Natural killer cell (primary cell): ENCODE measurements around the gene ENGASE. TPM values are rescaled to one million over a fixed set of nuclear protein-coding genes. Genes with fewer than 3 reads are reported as not detected.

Experiments used
- ATAC-seq, 3 donors: fragments of 150-1000 bp in 2 of 3; fragments of 200-7000 bp in 1 of 3; cut with Tn5 transposase; 1 replicate in 1 of 3; 2 replicates in 2 of 3; pipeline ENCODE4 v1.10.0; 2021; ENCODE audit warnings: mild to moderate bottlenecking in 2 of 3, moderate library complexity in 2 of 3
- DNase-seq, 2 donors: peaks; one replicate each; pipeline versions ENCODE4 v3.0.0 to v3.0.0-alpha.2; 2013 to 2021; ENCODE audit warnings: mixed read lengths in 1 of 2
- H3K27ac ChIP-seq: one replicate; pipeline ENCODE4 v1.5.1; 2013; ENCODE audit warnings: mild to moderate bottlenecking, low read length
- H3K27me3 ChIP-seq: one replicate; pipeline ENCODE4 v1.6.1; 2013; ENCODE audit warnings: low read length; ENCODE audit not compliant: control insufficient read depth, insufficient read depth
- H3K36me3 ChIP-seq: one replicate; pipeline ENCODE4 v1.6.1; 2013; ENCODE audit warnings: low read length; ENCODE audit not compliant: control insufficient read depth, insufficient read depth
- H3K4me1 ChIP-seq: one replicate; pipeline ENCODE4 v1.6.1; 2013; ENCODE audit warnings: low read length; ENCODE audit not compliant: control insufficient read depth, insufficient read depth
- H3K4me3 ChIP-seq: one replicate; pipeline ENCODE4 v1.5.1; 2013; ENCODE audit warnings: low read length
- H3K9me3 ChIP-seq: one replicate; pipeline ENCODE4 v1.6.1; 2013; ENCODE audit warnings: low read length; ENCODE audit not compliant: control insufficient read depth, insufficient read depth
- H3K27ac Mint-ChIP-seq, 2 donors: one replicate each; pipeline ENCODE4 v1.8.0; 2022; ENCODE audit warnings: mild to moderate bottlenecking in 2 of 2, mixed read lengths in 2 of 2, moderate library complexity in 1 of 2
- H3K27me3 Mint-ChIP-seq, 2 donors: one replicate each; pipeline ENCODE4 v1.8.0; 2022; ENCODE audit warnings: low read depth in 2 of 2, mixed read lengths in 2 of 2
- H3K36me3 Mint-ChIP-seq: one replicate; pipeline ENCODE4 v1.8.0; 2022; ENCODE audit warnings: mixed read lengths
- H3K4me1 Mint-ChIP-seq, 2 donors: one replicate each; pipeline ENCODE4 v1.8.0; 2022; ENCODE audit warnings: mixed read lengths in 2 of 2
- H3K4me3 Mint-ChIP-seq: one replicate; pipeline ENCODE4 v1.8.0; 2022; ENCODE audit warnings: mild to moderate bottlenecking, moderate library complexity, mixed read lengths
- H3K9me3 Mint-ChIP-seq, 2 donors: one replicate each; pipeline ENCODE4 v1.8.0; 2022; ENCODE audit warnings: mixed read lengths in 2 of 2
- WGBS: methylation state at CpG from one replicate; pipeline ENCODE4 v1.1.7; 2013; ENCODE audit warnings: missing lambda C conversion rate; ENCODE audit not compliant: insufficient coverage; 5-methylcytosine and 5-hydroxymethylcytosine counted together
- intact Hi-C: fragments of 100-400 bp; cut with micrococcal nuclease; formaldehyde crosslinking; loops from one replicate; pipeline ENCODE4 v1.14.2; 2022
- total RNA-seq, 4 donors: library from RNA; stranded (reverse); fragments of 120-200 nt in 1 of 4; gene quantifications; one replicate each; pipeline versions ENCODE4 v1.2.3 to v1.2.4, GENCODE V29; 2013 to 2022
- TF ChIP-seq, protein P1 (sequence below): fragments of 200-600 bp; IDR thresholded peaks from one replicate; pipeline ENCODE4 v1.8.0; 2022; ENCODE audit warnings: antibody characterized with exemption

The ENGASE gene
- total RNA-seq, 3 donors from 2014 or later (not counting 1 experiment from before 2014, with no cell fraction given): 56.0 to 86.4 (median 56.9) TPM

DNA sequence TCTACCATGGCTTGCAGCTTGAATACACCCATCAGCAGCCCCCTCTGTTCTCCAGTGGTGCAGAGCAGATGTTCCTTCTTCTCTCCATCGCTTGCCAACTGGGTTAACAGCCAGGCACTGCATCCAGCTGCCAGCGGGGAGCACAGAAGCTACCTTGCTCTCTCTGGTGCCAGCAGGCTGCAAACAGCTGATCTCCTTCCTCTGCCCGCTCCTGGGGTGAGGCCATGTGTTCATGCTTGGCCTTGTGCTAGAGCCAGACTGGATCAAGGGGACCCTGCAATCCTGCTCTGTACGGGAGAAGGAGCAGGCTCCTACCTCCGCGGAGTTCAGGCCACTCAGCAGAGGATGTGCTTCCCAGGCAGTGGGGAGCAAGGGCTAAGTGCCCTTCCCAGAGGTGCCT is 24.1 kb upstream of the ENGASE start:
- TF ChIP-seq, protein P1, sequence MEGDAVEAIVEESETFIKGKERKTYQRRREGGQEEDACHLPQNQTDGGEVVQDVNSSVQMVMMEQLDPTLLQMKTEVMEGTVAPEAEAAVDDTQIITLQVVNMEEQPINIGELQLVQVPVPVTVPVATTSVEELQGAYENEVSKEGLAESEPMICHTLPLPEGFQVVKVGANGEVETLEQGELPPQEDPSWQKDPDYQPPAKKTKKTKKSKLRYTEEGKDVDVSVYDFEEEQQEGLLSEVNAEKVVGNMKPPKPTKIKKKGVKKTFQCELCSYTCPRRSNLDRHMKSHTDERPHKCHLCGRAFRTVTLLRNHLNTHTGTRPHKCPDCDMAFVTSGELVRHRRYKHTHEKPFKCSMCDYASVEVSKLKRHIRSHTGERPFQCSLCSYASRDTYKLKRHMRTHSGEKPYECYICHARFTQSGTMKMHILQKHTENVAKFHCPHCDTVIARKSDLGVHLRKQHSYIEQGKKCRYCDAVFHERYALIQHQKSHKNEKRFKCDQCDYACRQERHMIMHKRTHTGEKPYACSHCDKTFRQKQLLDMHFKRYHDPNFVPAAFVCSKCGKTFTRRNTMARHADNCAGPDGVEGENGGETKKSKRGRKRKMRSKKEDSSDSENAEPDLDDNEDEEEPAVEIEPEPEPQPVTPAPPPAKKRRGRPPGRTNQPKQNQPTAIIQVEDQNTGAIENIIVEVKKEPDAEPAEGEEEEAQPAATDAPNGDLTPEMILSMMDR: no peak
- peaks cover 2% of the 10 kb centered on the region for H3K9me3 ChIP-seq
- H3K27me3 ChIP-seq: no peaks in the 10 kb centered on the region
- Mint-ChIP-seq H3K36me3 (peaks cover 7% of the 10 kb centered on the region), H3K4me1 (no peaks in the 10 kb centered on the region), H3K9me3 (peaks cover 0 to 4% of the 10 kb centered on the region in 2 donors), H3K27ac (no peak overlapping the region), H3K27me3 (peaks cover 12% of the 10 kb centered on the region in 2 donors), H3K4me3 (no peak overlapping the region)
- no peaks in the 10 kb centered on the region for H3K36me3 ChIP-seq
- no peak for ATAC-seq
- no peak for DNase-seq
- H3K4me3 ChIP-seq: no peak overlapping the region
- 87% methylated on average over 6 of the region's 6 CpGs for WGBS
- no peak overlapping the region for H3K27ac ChIP-seq
- intact Hi-C loops: no loop called here
- H3K4me1 ChIP-seq: no peaks in the 10 kb centered on the region

DNA sequence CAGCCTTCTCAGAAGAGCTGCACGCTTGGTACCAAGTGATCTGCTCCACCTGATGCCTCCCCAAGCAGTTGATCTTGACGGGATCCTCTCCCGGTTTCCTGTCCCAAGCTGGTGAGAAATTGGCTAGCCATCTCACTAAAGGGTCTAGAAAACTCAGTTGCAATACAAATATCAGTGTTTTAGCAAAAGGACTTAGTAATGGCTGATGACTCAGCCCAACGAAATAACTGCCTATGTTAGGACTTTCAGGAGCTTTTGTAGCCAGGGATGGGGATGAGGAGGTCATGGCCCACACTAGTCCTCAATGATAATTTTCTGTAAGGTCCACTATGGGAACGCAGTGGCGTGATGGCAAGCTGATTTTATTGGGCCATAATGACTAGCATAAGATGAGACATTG is 23.3 kb upstream of the ENGASE start:
- Histone ChIP-seq H3K9me3 (peaks cover 2% of the 10 kb centered on the region), H3K36me3 (no peaks in the 10 kb centered on the region), H3K27me3 (no peaks in the 10 kb centered on the region), H3K4me3 (no peak overlapping the region), H3K4me1 (no peaks in the 10 kb centered on the region), H3K27ac (no peak overlapping the region)
- H3K9me3 Mint-ChIP-seq: peaks cover 0 to 4% of the 10 kb centered on the region in 2 donors
- peaks cover 0 to 1% of the 10 kb centered on the region in 2 donors for H3K4me1 Mint-ChIP-seq
- no peak for ATAC-seq
- TF ChIP-seq, protein P1: no peak
- DNase-seq: no peak
- H3K27me3 Mint-ChIP-seq: peaks cover 7 to 12% of the 10 kb centered on the region in 2 donors
- 86% methylated on average over 6 of the region's 6 CpGs for WGBS
- H3K36me3 Mint-ChIP-seq: peaks cover 7% of the 10 kb centered on the region
- intact Hi-C loops: no loop called here
- no peak overlapping the region for H3K27ac Mint-ChIP-seq
- no peak overlapping the region for H3K4me3 Mint-ChIP-seq

DNA sequence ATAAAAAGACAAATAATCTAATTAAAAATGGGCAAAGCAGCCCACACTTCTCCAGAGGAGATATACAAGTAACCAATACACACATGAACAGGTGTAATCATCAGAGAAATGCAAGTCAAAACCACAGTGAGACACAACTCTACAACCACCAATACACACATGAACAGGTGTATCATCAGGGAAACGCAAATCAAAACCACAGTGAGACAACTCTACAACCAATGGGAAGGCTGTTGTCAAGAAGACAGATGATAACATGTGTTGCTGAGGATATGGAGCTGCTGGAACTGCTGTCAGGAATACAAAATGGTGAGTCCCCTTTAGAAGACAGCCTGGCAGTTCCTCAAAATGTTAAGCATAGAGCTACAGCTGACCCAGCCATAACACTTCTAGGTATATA is 22.5 kb upstream of the ENGASE start:
- Histone ChIP-seq H3K36me3 (no peaks in the 10 kb centered on the region), H3K27me3 (no peaks in the 10 kb centered on the region), H3K4me1 (peaks cover 5% of the 10 kb centered on the region), H3K4me3 (no peak overlapping the region), H3K9me3 (peaks cover 2% of the 10 kb centered on the region), H3K27ac (no peak overlapping the region)
- peaks cover 0 to 4% of the 10 kb centered on the region in 2 donors for H3K9me3 Mint-ChIP-seq
- H3K27ac Mint-ChIP-seq: no peak overlapping the region
- peaks cover 0 to 4% of the 10 kb centered on the region in 2 donors for H3K4me1 Mint-ChIP-seq
- DNase-seq: no peak
- TF ChIP-seq, protein P1: no peak
- H3K4me3 Mint-ChIP-seq: no peak overlapping the region
- intact Hi-C loops: no loop called here
- H3K36me3 Mint-ChIP-seq: peaks cover 7% of the 10 kb centered on the region
- no CpG with 5 or more reads among the region's 1 CpG for WGBS
- ATAC-seq: no peak
- peaks cover 7 to 12% of the 10 kb centered on the region in 2 donors for H3K27me3 Mint-ChIP-seq

DNA sequence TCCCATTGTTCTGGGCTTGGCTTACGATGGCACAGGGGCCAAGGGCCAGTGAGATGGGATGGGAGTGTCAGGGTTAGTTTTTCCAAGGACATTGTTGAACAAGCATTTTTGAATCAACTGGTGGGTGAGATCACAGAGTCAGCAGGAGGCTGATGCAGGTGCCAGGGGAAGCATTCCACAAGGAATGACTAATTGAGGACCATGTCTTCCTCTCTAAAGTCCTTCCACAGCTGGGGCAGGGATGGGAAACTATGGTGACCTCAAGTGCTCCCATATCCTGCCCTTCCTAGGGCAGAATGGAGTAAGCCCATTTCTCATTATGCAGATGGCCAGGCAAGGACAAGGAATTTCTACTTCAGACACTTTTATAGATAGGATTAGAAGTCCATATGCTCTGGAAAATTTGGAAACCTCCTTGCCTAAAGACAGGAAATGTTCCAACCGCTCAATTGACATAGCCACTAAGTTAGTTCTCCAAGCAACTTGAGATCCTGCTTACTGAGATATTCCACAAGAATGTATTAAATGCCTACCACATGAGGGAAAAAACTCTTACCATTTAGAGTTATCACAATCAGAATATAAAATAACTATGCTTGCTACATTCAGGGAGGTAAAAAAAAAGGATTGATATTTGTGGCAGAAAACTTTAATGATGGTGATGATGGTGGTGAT is 21.2 kb upstream of the ENGASE start:
- TF ChIP-seq, protein P1: no peak
- peaks cover 9 to 15% of the 10 kb centered on the region in 2 donors for H3K4me1 Mint-ChIP-seq
- H3K36me3 Mint-ChIP-seq: peaks cover 7% of the 10 kb centered on the region
- H3K9me3 ChIP-seq: peaks cover 2% of the 10 kb centered on the region
- peaks cover 3 to 4% of the 10 kb centered on the region in 2 donors for H3K9me3 Mint-ChIP-seq
- H3K27ac Mint-ChIP-seq: no peak overlapping the region
- H3K4me3 ChIP-seq: no peak overlapping the region
- no peak for DNase-seq
- WGBS: 87% methylated on average over 2 of the region's 2 CpGs
- no peaks in the 10 kb centered on the region for H3K27me3 ChIP-seq
- intact Hi-C loops: no loop called here
- no peak overlapping the region for H3K4me3 Mint-ChIP-seq
- no peak for ATAC-seq
- no peaks in the 10 kb centered on the region for H3K36me3 ChIP-seq
- H3K27ac ChIP-seq: no peak overlapping the region
- H3K27me3 Mint-ChIP-seq: peaks cover 7 to 12% of the 10 kb centered on the region in 2 donors
- peaks cover 17% of the 10 kb centered on the region for H3K4me1 ChIP-seq
